Measurements from ENCODE around the gene F2RL3. TPM values are rescaled to one million over a fixed set of nuclear protein-coding genes. Genes with fewer than 3 reads are reported as not detected.

Gene F2RL3
- total and polyA plus RNA-seq, 11 donors, result 0.12 to 4.6 (median 1.2) TPM

- WGBS, 4 donors, result 69 to 77% (median 74%) methylated on average over 3 of the region's 3 CpGs
- Histone ChIP-seq H3K4me1 (no peaks in the 10 kb centered on the region), H3K27me3 (no peaks in the 10 kb centered on the region), H3K9me3 (peaks cover 0 to 51% (median 28%) of the 10 kb centered on the region in 12 donors), H3K36me3 (peaks cover 0 to 16% (median 0%) of the 10 kb centered on the region in 9 donors), H3K4me3 (no peak overlapping the region), H3K27ac (no peak overlapping the region)
- TF ChIP-seq CTCF (IDR thresholded peaks at IDR 0.05) (no peak), POLR2A (IDR thresholded peaks at IDR 0.05) (no peak)
- ATAC-seq (no peak), DNase-seq (no peak)
- intact Hi-C loops (cut with DNase I), result no loop called here
These were observed 26.3 kb downstream of the F2RL3 start for GRCh38 chr19:16915135-16915534.

GRCh38 chr19:16915734-16916133 lies 26.9 kb downstream of the F2RL3 start:
- Histone ChIP-seq H3K4me3 (no peak overlapping the region), H3K4me1 (no peaks in the 10 kb centered on the region), H3K36me3 (peaks cover 0 to 16% (median 0%) of the 10 kb centered on the region in 9 donors), H3K9me3 (peaks cover 0 to 51% (median 28%) of the 10 kb centered on the region in 12 donors), H3K27me3 (no peaks in the 10 kb centered on the region), H3K27ac (no peak overlapping the region)
- intact Hi-C loops (cut with DNase I), result no loop called here
- WGBS, 4 donors, result 54 to 82% (median 64%) methylated on average over 3 of the region's 3 CpGs
- ATAC-seq (no peak), DNase-seq (no peak)
- TF ChIP-seq CTCF (IDR thresholded peaks at IDR 0.05) (no peak), POLR2A (IDR thresholded peaks at IDR 0.05) (no peak)

- intact Hi-C loops (cut with DNase I), result no loop called here
- ATAC-seq (no peak), DNase-seq (no peak)
- no peaks in the 10 kb centered on the region for H3K4me1 ChIP-seq
- H3K36me3 ChIP-seq, result peaks cover 0 to 20% (median 0%) of the 10 kb centered on the region in 9 donors
- H3K27me3 ChIP-seq, result no peaks in the 10 kb centered on the region
- no peak overlapping the region for H3K27ac ChIP-seq
- WGBS, 4 donors, result 81 to 86% (median 84%) methylated on average over 7 of the region's 7 CpGs
- H3K9me3 ChIP-seq, result peaks cover 0 to 43% (median 22%) of the 10 kb centered on the region in 12 donors
- TF ChIP-seq CTCF (IDR thresholded peaks at IDR 0.05), result no peak
- TF ChIP-seq POLR2A (IDR thresholded peaks at IDR 0.05), result no peak
- H3K4me3 ChIP-seq, result no peak overlapping the region
These were observed 28.6 kb downstream of the F2RL3 start for GRCh38 chr19:16917401-16917800.

GRCh38 chr19:16919496-16919895 lies 30.7 kb downstream of the F2RL3 start:
- H3K4me1 ChIP-seq, result no peaks in the 10 kb centered on the region
- DNase-seq (no peak), ATAC-seq (no peak)
- H3K27ac ChIP-seq, result no peak overlapping the region
- H3K9me3 ChIP-seq, result peaks cover 0 to 22% (median 7%) of the 10 kb centered on the region in 12 donors
- no peak overlapping the region for H3K4me3 ChIP-seq
- peaks cover 0 to 10% (median 0%) of the 10 kb centered on the region in 9 donors for H3K36me3 ChIP-seq
- 77 to 91% (median 84%) methylated on average over 4 of the region's 4 CpGs for WGBS, 4 donors
- no peaks in the 10 kb centered on the region for H3K27me3 ChIP-seq
- intact Hi-C loops (cut with DNase I), result no loop called here
- TF ChIP-seq POLR2A (IDR thresholded peaks at IDR 0.05), result no peak
- no peak for TF ChIP-seq CTCF (IDR thresholded peaks at IDR 0.05)
